ENCODE results near the gene ZNF76.

The ZNF76 gene

DNA sequence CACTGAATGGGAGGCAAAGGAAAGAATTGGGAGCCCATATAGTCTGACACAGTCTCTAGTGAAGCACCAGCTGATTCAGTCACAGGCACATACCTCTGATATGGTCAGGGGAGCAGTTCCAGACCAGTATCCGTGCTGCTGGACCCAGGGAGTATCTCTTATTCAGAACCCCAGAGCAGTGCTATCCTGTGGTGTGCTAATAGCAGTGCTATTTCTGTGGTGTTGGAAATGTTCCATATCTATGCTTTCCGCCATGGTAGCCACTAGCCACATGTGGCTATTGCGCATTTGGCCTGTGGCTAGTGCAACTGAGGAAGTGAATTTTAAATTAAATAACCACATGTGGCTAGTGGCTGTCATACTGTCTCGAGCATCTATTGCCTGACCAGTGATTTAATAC is 34.8 kb upstream of the ZNF76 start:
- no peak for DNase-seq (ENCODE audit: low read depth)
- TF ChIP-seq CTCF (IDR thresholded peaks at IDR 0.05; ENCODE audit: low read depth, low read length, missing control alignments) = no peak
- H3K4me3 ChIP-seq (ENCODE audit: low read depth, low read length) = no peak overlapping the region

GRCh38 chr6:35228481-35228880 is 31.1 kb upstream of the ZNF76 start:
- H3K4me3 ChIP-seq (ENCODE audit: low read depth, low read length) = no peak overlapping the region
- no peak for TF ChIP-seq CTCF (IDR thresholded peaks at IDR 0.05; ENCODE audit: low read depth, low read length, missing control alignments)
- no peak for DNase-seq (ENCODE audit: low read depth)

DNA sequence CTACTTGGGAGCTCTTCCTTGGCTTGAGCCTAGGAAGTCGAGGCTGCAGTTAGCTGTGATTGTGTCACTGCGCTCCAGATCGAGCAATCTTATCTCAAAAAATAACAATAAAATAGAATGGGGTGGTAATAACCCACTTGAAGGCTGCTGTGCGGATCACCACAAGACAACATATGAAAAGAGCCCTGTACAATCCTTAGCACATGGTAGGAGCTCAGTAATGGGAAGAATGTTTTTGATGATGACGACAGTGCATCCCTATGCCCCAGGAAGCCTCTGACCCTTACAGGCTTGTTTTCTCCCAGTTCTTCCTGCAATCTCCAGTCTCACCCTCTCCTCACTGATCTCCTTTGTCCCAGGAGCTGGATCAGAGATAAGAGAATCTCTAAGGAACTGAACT is 30.2 kb upstream of the ZNF76 start:
- no peak overlapping the region for H3K4me3 ChIP-seq (ENCODE audit: low read depth, low read length)
- DNase-seq (ENCODE audit: low read depth) = no peak
- TF ChIP-seq CTCF (IDR thresholded peaks at IDR 0.05; ENCODE audit: low read depth, low read length, missing control alignments) = no peak

- H3K4me3 ChIP-seq (ENCODE audit: low read depth, low read length) = no peak overlapping the region
- TF ChIP-seq CTCF (IDR thresholded peaks at IDR 0.05; ENCODE audit: low read depth, low read length, missing control alignments) = no peak
- DNase-seq (ENCODE audit: low read depth) = no peak
These were observed 29.0 kb upstream of the ZNF76 start for GRCh38 chr6:35230498-35230897.

GRCh38 chr6:35230950-35231349 is 28.6 kb upstream of the ZNF76 start:
- no peak for TF ChIP-seq CTCF (IDR thresholded peaks at IDR 0.05; ENCODE audit: low read depth, low read length, missing control alignments)
- no peak for DNase-seq (ENCODE audit: low read depth)
- H3K4me3 ChIP-seq (ENCODE audit: low read depth, low read length) = no peak overlapping the region

DNA sequence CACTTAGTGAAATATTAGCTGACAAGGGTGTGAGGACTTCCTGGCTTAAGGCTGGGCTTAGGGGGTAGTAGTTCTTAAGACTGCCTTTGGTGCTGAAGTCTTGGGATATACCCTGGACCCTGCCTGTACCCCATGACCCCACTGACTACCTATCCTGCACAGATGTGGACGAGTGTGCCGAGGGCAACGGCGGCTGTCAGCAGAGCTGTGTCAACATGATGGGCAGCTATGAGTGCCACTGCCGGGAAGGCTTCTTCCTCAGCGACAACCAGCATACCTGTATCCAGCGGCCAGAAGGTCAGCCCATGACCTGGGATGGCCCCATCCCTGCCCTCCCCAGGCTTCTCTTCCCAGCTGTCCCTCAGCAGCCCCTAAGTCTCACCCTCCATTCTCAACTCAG is 28.0 kb upstream of the ZNF76 start:
- no peak for DNase-seq (ENCODE audit: low read depth)
- H3K4me3 ChIP-seq (ENCODE audit: low read depth, low read length) = no peak overlapping the region
- TF ChIP-seq CTCF (IDR thresholded peaks at IDR 0.05; ENCODE audit: low read depth, low read length, missing control alignments) = no peak

DNA sequence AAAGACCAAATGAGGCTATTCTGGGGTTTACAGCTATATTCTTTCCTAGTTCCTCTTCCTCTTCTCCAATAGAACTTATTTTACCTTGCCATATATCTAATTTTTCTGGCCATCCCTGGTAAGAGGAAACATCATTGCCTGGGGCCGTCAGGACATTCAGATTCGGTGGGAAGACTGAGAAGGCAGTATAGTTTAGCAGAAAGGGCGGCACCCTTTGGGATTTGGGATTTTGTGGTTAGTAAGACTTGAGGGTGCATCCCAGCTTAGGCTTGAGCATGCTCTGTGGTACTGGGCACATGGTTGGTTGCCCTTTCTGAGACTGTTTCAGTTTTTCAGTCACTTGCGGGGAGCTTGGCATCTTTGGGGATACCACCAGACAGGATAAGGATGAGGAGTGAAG is 24.6 kb upstream of the ZNF76 start:
- H3K4me3 ChIP-seq (ENCODE audit: low read depth, low read length) = no peak overlapping the region
- TF ChIP-seq CTCF (IDR thresholded peaks at IDR 0.05; ENCODE audit: low read depth, low read length, missing control alignments) = no peak
- DNase-seq (ENCODE audit: low read depth) = no peak
